Breast epithelium (tissue), 3 donors: ENCODE data around the gene KIF21A.

Source experiments
- CTCF ChIP-seq, 3 donors: fragments of 450-650 bp; IDR thresholded peaks; one replicate each; pipeline ENCODE4 v1.5.1; 2016 to 2017; ENCODE audit warnings: antibody characterized with exemption in 3 of 3, mild to moderate bottlenecking in 3 of 3, moderate library complexity in 3 of 3
- POLR2A ChIP-seq: fragments of 450-650 bp; IDR thresholded peaks from one replicate; pipeline ENCODE4 v1.6.1; 2016; ENCODE audit warnings: antibody characterized with exemption, mild to moderate bottlenecking, moderate library complexity
- POLR2AphosphoS5 ChIP-seq, 3 donors: sonication (generic); formaldehyde crosslinking; IDR thresholded peaks; one replicate each; pipeline ENCODE4 v1.6.1; 2017; ENCODE audit warnings: antibody characterized with exemption in 3 of 3

DNA sequence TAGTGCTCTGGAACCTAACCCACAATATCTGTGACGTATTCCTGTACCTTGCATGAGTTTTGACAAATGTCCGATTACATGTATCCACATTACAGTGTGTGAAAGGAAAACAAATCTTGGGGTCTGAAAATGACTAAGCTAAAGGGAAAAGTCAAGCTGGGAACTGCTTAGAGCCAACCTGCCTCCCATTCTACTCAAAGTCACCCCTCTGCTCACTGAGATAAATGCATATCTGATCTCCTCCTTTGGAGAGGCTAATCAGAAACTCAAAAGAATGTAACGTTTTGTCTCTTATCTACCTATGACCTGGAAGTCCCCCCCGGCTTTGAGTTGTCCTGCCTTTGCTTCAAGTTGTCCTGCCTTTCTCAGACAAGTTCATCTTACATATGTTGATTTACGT, 34.0 kb upstream of the KIF21A start:
- TF ChIP-seq CTCF (IDR thresholded peaks at IDR 0.05) (no peak), POLR2A (no peak), POLR2AphosphoS5 (IDR thresholded peaks at IDR 0.05) (no peak)
